NCI-H82 (cell line): ENCODE measurements around the gene TMEM266.

ENCODE experiments used
- DNase-seq: peaks from one replicate; lab custom pipeline; 2025; lab: John Stamatoyannopoulos, UW

TMEM266 gene

GRCh38 chr15:76204109-76204845 is 144.5 kb downstream of the TMEM266 start:
- DNase-seq = no peak

DNA sequence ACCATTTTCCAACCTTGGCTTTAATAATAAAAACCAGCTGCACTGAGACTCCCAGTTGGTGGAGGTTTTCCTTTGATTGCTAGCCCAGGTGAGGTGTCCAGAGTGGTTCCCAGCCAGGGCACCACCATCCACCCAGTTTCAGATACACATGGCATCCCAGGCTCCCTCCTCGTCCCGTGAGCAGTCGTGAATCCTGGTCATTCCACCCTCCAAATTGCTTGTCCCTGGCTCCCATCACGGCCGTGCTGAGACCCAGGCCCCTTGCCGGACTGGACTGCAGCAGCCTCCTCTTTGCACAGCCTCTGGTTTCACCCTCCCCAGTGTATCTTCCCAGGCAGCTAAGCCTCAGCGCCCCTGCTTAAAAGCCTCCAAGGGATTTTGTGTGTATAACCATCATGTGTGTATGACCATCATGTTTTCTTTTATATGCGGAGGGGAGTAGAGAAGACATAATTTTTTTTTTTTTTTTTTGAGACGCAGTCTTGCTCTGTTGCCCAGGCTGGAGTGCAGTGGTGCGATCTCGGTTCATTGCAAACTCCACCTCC is 145.2 kb downstream of the TMEM266 start:
- no peak for DNase-seq

- DNase-seq = peak; percentile 31
Observed at GRCh38 chr15:76206325-76206976, 146.7 kb downstream of the TMEM266 start.

GRCh38 chr15:76208084-76208785 is 148.4 kb downstream of the TMEM266 start:
- no peak for DNase-seq

DNA sequence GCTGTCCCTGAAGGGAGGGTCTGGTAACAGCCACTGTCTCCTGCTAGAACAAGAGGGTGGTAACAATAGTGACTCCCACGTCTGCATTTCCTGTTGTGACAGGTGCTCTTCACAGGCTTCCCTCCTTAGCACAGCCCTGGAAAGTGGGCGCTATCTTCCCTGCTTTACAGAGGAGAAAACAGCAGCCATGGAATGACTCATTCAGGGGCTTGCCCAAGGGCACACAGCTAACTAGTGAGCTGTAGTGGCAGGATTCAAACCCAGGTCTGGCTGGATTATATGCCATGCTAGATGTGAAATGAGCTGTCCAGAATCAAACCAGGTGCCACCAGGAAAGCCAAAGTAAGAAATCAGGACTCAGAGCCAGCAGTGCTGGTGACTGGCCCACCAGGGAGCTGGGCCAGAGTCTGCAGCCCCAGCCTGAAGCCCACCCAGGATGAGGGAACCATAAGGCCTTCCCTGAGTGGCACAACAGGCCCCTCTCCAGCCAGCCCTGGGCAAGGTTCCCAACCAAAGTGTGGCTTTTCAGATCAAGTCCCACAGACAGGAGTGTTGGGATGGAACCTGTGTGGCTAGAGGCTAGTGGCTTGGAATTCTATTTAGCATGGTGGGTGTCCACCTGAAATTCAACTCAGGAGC is 149.1 kb downstream of the TMEM266 start:
- DNase-seq = no peak

DNA sequence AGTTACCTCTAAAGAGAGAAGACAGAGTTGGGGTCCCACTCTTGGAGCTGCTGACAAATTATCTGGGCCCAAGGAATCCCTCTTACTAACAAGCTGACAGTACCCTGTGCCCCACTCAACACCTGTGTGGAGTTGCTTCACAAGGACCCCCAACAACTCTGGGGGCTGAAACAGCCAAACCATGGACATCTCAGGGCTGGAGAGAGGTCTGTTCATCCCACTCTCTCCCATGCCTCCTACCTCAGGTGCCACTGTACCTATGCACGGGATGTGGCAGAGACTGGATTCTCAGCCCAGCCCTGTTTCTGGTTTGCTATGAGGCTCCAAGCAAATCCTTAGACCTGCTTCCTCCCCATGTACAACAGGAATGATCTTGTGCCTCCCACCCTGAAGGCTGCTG is 149.7 kb downstream of the TMEM266 start:
- DNase-seq = no peak

DNA sequence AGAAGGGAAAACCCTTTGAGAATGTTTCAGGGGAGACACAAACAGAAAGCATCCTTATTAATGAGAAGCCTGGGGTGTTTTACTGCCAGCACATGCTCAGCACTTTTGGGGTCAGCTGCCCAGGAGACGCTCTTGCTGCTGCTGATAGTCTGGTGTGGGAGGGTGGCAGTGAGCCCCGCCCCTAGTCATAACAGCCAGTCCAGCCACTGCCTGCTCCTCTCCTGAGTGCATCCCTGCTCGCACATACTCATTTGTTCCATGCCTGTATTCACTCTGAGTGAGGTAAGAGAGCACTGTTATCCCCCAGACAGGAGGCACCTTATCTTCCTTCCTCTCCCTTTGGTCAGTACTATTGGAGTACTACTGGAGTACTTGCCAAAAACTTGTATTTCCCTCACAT is 150.2 kb downstream of the TMEM266 start:
- DNase-seq = no peak

DNA sequence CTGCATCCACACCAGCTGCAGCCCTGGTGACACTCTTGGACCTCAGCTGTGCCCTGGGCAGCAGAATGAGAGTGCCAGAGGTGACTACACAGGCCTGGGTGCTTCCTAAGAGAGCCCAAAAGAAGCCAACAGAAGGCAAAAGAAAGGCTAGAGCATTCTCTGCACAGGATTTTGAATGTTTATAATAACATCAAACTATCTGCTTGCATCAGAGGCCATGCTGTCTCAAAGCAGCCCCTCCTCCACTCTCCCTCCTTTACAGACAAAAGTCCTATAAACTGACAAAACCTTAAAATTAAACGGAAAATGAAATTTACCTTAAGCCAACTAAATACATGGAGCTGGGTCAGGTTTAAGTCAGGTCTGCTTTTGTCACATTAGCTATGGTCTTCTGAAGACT is 155.8 kb downstream of the TMEM266 start:
- no peak for DNase-seq

GRCh38 chr15:76217029-76217881 is 157.5 kb downstream of the TMEM266 start:
- DNase-seq = no peak

GRCh38 chr15:76217882-76218217 is 158.1 kb downstream of the TMEM266 start:
- no peak for DNase-seq

DNA sequence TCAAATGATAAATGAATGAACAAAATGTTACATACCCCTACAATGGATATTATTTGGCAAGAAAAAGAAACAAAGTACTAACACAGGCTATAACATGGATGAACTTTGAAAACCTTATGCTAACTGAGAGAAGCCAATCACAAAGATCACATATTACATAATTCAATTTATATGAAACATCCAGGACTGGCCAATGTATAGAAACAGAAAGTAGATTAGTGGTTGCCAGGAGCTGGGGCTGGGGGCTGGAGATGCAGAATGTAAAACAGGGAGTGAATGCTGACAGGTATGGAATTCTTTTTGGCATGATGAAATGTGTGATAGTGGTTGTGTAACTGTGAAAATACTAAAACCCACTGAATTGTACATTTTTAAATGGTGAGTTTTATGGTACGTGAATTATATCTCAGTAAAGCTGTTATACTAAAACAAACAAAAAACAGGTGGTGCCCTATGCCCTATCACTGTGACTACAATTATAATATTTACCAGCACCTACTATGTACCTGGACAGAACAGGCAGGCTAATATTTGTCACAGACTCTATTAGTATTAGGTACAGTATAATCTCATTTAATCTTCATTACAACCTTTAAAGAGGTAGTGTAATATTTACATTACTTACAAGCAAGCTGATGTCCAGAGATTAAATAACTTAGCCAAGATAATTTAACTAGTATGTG is 161.4 kb downstream of the TMEM266 start:
- DNase-seq = no peak

GRCh38 chr15:76222159-76222558 is 162.4 kb downstream of the TMEM266 start:
- DNase-seq = no peak

GRCh38 chr15:76223521-76223920 is 163.7 kb downstream of the TMEM266 start:
- DNase-seq = no peak

GRCh38 chr15:76229266-76229665 is 169.5 kb downstream of the TMEM266 start:
- no peak for DNase-seq

DNA sequence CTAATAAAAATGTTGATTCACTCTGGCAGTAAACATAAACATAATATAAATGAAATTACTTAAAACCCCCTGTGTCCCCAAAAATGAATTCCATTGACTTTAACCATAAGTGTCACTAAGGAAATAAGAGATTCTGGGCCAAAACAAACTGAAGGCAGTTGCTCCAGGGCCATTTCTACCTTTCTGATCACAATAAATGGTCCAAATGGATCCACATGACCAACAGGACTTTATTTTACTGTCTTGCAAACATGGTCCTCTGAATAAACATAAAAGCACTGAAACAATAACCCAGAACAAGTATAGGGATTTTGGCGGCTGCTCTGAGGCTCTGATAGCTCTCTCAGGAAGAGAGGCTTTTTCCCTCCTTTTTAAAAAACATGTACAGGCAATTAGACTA is 174.1 kb downstream of the TMEM266 start:
- DNase-seq = no peak

- DNase-seq = peak; percentile 78
Observed at GRCh38 chr15:76234337-76234889, 174.6 kb downstream of the TMEM266 start.

DNA sequence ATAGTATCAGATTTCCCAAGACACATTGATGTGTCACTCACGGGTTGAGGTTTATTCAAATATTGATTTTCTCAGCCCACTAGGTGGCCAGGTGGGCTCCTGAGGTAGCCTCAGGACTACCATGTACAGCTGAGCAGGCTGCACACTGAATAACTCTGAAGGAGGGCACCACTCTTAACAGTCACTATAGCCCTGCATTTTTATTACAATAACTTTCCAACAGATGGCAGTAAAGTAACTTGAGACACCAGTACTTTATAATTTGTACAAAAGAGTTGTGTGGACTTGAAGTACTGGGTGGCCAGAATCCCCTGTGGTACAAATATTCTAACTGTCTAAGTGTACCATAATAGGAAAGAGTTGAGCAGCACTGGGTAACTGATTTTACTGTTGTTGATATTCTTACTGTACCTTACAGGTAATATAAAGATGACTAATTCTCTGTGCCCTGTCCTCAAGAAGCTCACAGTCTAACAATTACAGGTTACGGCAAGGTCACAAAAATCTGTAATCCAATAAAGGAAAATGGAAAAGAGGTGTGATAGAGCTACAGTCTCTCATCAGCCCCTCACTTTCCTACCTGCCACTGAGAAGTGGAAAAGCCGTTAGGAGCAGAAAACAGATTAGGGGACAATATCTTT is 175.5 kb downstream of the TMEM266 start:
- peak; percentile 90 for DNase-seq

DNA sequence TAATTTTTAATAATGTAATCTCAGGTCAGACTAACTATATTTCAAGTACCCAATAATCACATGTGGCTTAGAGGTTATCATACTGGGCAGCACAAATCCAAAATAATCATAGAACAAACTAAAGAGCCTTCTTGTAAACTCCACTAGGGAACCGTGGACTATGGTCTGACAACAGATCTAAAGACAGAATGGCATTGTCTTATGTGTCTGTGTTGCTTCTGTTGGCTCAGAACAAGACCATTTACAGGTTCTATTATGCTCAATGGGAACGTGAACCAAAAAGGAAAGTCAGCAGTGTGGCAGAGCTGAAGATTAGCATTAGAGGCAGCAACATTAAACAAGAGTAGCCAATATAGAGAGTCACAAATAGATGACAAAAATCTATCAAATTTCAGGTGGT is 176.6 kb downstream of the TMEM266 start:
- DNase-seq = peak; percentile 30

GRCh38 chr15:76239786-76240185 is 180.0 kb downstream of the TMEM266 start:
- peak; percentile 42 for DNase-seq

DNA sequence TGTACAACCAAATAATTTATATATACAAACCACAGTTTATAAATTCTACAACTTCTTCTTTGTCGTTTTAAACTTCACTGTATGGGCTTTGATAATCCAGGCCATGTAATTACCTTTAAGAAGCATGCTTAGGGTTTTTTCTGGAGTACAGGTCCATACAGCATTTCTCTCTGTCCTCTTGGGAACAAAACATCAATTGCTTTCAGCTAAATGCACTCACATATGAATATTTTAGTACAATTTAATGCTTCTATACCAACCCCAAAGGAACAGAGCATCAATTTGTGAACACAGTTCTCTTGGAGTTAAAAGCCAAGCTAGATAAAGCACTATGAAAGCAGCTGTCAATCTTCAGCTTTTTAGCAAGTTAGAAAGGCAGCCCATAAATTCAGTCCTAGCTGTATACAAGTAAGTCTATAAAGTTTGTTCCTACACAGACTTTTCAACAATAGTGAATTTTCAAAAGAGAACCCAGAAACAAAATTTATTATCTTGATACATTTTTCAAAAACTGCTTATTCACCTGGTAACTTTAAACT is 185.4 kb downstream of the TMEM266 start:
- no peak for DNase-seq
